ENCODE measurements around the gene MYL5. TPM values are rescaled to one million over a fixed set of nuclear protein-coding genes. Genes with fewer than 3 reads are reported as not detected.

Gene MYL5
- total and polyA plus RNA-seq, 11 donors, result 1.4 to 12.9 (median 4.4) TPM

- WGBS, 4 donors, result 75 to 90% (median 85%) methylated on average over 7 to 14 of the region's 14 CpGs
- intact Hi-C loops (cut with DNase I), result loop anchor here in 3 of 10 donors (10.0 kb wide), 2 partner anchors 204 to 434 kb away; no protein-coding TSS in a partner anchor
- Histone ChIP-seq H3K27me3 (no peaks in the 10 kb centered on the region), H3K9me3 (no peaks in the 10 kb centered on the region), H3K27ac (no peak overlapping the region), H3K36me3 (no peaks in the 10 kb centered on the region), H3K4me3 (no peak overlapping the region), H3K4me1 (peaks cover 12 to 42% (median 27%) of the 10 kb centered on the region in 12 donors)
- DNase-seq, result peak in 1 of 5 donors; percentile 56
- TF ChIP-seq, protein P1, sequence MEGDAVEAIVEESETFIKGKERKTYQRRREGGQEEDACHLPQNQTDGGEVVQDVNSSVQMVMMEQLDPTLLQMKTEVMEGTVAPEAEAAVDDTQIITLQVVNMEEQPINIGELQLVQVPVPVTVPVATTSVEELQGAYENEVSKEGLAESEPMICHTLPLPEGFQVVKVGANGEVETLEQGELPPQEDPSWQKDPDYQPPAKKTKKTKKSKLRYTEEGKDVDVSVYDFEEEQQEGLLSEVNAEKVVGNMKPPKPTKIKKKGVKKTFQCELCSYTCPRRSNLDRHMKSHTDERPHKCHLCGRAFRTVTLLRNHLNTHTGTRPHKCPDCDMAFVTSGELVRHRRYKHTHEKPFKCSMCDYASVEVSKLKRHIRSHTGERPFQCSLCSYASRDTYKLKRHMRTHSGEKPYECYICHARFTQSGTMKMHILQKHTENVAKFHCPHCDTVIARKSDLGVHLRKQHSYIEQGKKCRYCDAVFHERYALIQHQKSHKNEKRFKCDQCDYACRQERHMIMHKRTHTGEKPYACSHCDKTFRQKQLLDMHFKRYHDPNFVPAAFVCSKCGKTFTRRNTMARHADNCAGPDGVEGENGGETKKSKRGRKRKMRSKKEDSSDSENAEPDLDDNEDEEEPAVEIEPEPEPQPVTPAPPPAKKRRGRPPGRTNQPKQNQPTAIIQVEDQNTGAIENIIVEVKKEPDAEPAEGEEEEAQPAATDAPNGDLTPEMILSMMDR (IDR thresholded peaks at IDR 0.05), result no peak
- no peak for TF ChIP-seq POLR2A (IDR thresholded peaks at IDR 0.05)
- ATAC-seq, result no peak
Observed at GRCh38 chr4:678331-679103, 4.2 kb downstream of the MYL5 start.

DNA sequence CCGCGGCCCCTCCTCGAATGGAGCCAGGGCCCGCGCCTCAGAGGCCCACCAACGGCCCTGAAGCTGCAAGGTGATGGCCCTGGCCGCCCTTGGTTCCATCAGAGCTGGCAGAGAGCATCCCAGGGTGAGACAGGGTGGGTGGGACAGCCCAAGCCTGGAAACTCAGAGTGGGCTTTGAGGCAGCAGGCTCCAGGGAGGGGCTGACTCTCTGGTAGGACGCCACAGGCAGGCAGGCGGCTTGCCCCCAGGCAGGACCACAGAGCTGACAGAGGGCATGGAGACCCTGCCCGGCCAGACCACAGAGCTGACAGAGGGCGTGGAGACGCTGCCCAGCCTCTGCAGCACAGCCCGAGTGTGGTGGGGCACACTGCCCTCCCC lies 4.8 kb downstream of the MYL5 start:
- no peaks in the 10 kb centered on the region for H3K9me3 ChIP-seq
- no peak overlapping the region for H3K27ac ChIP-seq
- WGBS, 4 donors, result 77 to 91% (median 89%) methylated on average over 5 to 13 of the region's 13 CpGs
- TF ChIP-seq POLR2A (IDR thresholded peaks at IDR 0.05), result no peak
- TF ChIP-seq, protein P1 (IDR thresholded peaks at IDR 0.05), result no peak
- H3K4me3 ChIP-seq, result no peak overlapping the region
- peaks cover 12 to 46% (median 30%) of the 10 kb centered on the region in 12 donors for H3K4me1 ChIP-seq
- H3K27me3 ChIP-seq, result no peaks in the 10 kb centered on the region
- ATAC-seq, result no peak
- intact Hi-C loops (cut with DNase I), result loop anchor here in 3 of 10 donors (10.0 kb wide), 2 partner anchors 204 to 434 kb away; no protein-coding TSS in a partner anchor
- H3K36me3 ChIP-seq, result no peaks in the 10 kb centered on the region
- peak in 2 of 5 donors; percentile 24 to 55 for DNase-seq

GRCh38 chr4:679629-680028 lies 5.3 kb downstream of the MYL5 start:
- ATAC-seq (no peak), DNase-seq (peak in 1 of 5 donors; percentile 50)
- 85 to 87% (median 86%) methylated on average over 7 to 11 of the region's 11 CpGs for WGBS, 4 donors
- TF ChIP-seq POLR2A (IDR thresholded peaks at IDR 0.05), result no peak
- TF ChIP-seq, protein P1 (IDR thresholded peaks at IDR 0.05), result no peak
- Histone ChIP-seq H3K36me3 (no peaks in the 10 kb centered on the region), H3K4me3 (no peak overlapping the region), H3K27ac (no peak overlapping the region), H3K4me1 (peaks cover 12 to 49% (median 31%) of the 10 kb centered on the region in 12 donors), H3K9me3 (no peaks in the 10 kb centered on the region), H3K27me3 (no peaks in the 10 kb centered on the region)
- intact Hi-C loops (cut with DNase I), result loop anchor here in 3 of 10 donors (10.0 kb wide), 2 partner anchors 205 to 435 kb away; no protein-coding TSS in a partner anchor

DNA sequence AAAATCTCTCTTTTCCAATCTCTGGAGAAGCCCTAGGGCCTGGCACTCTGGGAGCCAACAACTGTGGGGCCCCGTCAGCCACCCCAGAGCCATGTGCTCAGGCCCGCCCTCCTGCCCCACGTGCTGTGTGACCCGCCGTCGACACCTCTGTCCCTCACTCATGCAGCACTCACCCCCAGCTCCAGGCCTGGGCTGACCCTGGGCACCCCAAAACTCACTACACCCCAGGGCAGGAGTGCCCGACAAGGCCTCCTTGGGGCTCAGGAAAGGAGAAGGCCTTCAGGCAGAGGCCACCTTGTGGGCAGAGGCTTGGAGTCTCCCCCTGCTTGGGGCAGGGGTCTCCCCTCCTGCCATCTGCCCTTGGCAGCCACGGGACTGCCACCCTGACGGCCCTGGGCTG lies 5.7 kb downstream of the MYL5 start:
- 83 to 87% (median 83%) methylated on average over 8 to 9 of the region's 9 CpGs for WGBS, 4 donors
- Histone ChIP-seq H3K4me1 (peaks cover 10 to 45% (median 29%) of the 10 kb centered on the region in 12 donors), H3K27ac (no peak overlapping the region), H3K27me3 (no peaks in the 10 kb centered on the region), H3K4me3 (peak overlapping the region in 1 of 12 donors; percentile 60), H3K9me3 (no peaks in the 10 kb centered on the region), H3K36me3 (no peaks in the 10 kb centered on the region)
- no peak for ATAC-seq
- peak in 1 of 5 donors; percentile 61 for DNase-seq
- TF ChIP-seq POLR2A (IDR thresholded peaks at IDR 0.05), result no peak
- TF ChIP-seq, protein P1 (IDR thresholded peaks at IDR 0.05), result no peak
- intact Hi-C loops (cut with DNase I), result no loop called here
